AG08395 (cell line): ENCODE data around the gene APOL3.
"Not testable (repeated sequence)": the region's sequence is repeated elsewhere in the genome, so short reads cannot be mapped to it uniquely, and the experiment has no call there.

Source experiments
- DNase-seq: peaks from one replicate; pipeline ENCODE4 v3.0.0; 2012; ENCODE audit warnings: mixed read lengths, low spot score

APOL3 gene

GRCh38 chr22:36100134-36100824 is 60.3 kb downstream of the APOL3 start:
- no peak for DNase-seq

- not testable (repeated sequence) for DNase-seq
Measured at GRCh38 chr22:36099561-36099960, 61.0 kb downstream of the APOL3 start.

- no peak for DNase-seq
Measured at GRCh38 chr22:36097880-36098279, 62.7 kb downstream of the APOL3 start.

GRCh38 chr22:36090772-36091171 is 69.8 kb downstream of the APOL3 start:
- not testable (repeated sequence) for DNase-seq
